HL-60/S4 (cell line): ENCODE data around the gene RIPPLY3.
"Not testable (repeated sequence)": the region's sequence is repeated elsewhere in the genome, so short reads cannot be mapped to it uniquely, and the experiment has no call there.

Experiments used
- in situ Hi-C: fragments of 300-500 bp; cut with MboI; formaldehyde crosslinking; loops from 2 replicates; pipeline ENCODE4 v1.14.3; 2022; ENCODE audit warnings: low sequenced_read_pairs

The RIPPLY3 gene

GRCh38 chr21:37008724-37009123, 2.2 kb downstream of the RIPPLY3 start:
- in situ Hi-C loops, result no loop called here

GRCh38 chr21:37009740-37010341, 3.3 kb downstream of the RIPPLY3 start:
- in situ Hi-C loops, result no loop called here

GRCh38 chr21:37017951-37018679, 11.6 kb downstream of the RIPPLY3 start:
- in situ Hi-C loops, result no loop called here

- in situ Hi-C loops, result no loop called here
Measured at GRCh38 chr21:37026499-37026898, 20.0 kb downstream of the RIPPLY3 start.

GRCh38 chr21:37028570-37028969, 22.1 kb downstream of the RIPPLY3 start:
- in situ Hi-C loops, result no loop called here

GRCh38 chr21:37030864-37031263, 24.4 kb downstream of the RIPPLY3 start:
- in situ Hi-C loops, result no loop called here

GRCh38 chr21:37032293-37032692, 25.8 kb downstream of the RIPPLY3 start:
- in situ Hi-C loops, result no loop called here

GRCh38 chr21:37032877-37033471, 26.5 kb downstream of the RIPPLY3 start:
- in situ Hi-C loops, result no loop called here

- in situ Hi-C loops, result not testable (repeated sequence)
Measured at GRCh38 chr21:37034394-37034793, 27.9 kb downstream of the RIPPLY3 start.

- in situ Hi-C loops, result no loop called here
Measured at GRCh38 chr21:37036177-37036576, 29.7 kb downstream of the RIPPLY3 start.

GRCh38 chr21:37039411-37040075, 33.0 kb downstream of the RIPPLY3 start:
- in situ Hi-C loops, result no loop called here

GRCh38 chr21:37040212-37040611, 33.7 kb downstream of the RIPPLY3 start:
- in situ Hi-C loops, result no loop called here

GRCh38 chr21:37041706-37042271, 35.3 kb downstream of the RIPPLY3 start:
- in situ Hi-C loops, result no loop called here

- in situ Hi-C loops, result no loop called here
Measured at GRCh38 chr21:37043818-37044217, 37.3 kb downstream of the RIPPLY3 start.

GRCh38 chr21:37044643-37045042, 38.1 kb downstream of the RIPPLY3 start:
- in situ Hi-C loops, result no loop called here

- in situ Hi-C loops, result no loop called here
Measured at GRCh38 chr21:37045149-37045548, 38.6 kb downstream of the RIPPLY3 start.

- in situ Hi-C loops, result no loop called here
Measured at GRCh38 chr21:37045556-37045955, 39.1 kb downstream of the RIPPLY3 start.

GRCh38 chr21:37047079-37047478, 40.6 kb downstream of the RIPPLY3 start:
- in situ Hi-C loops, result no loop called here

- in situ Hi-C loops, result not testable (repeated sequence)
Measured at GRCh38 chr21:37049741-37050140, 43.2 kb downstream of the RIPPLY3 start.

GRCh38 chr21:37055271-37055855, 48.9 kb downstream of the RIPPLY3 start:
- in situ Hi-C loops, result no loop called here

GRCh38 chr21:37057614-37058013, 51.1 kb downstream of the RIPPLY3 start:
- in situ Hi-C loops, result no loop called here
